ENCODE results near the gene TICAM1. TPM values are rescaled to one million over a fixed set of nuclear protein-coding genes. Genes with fewer than 3 reads are reported as not detected.

TICAM1 gene
- total and polyA plus RNA-seq, 2 of the 8 experiments (the other 6 are each of a cell fraction or from before 2014, with no cell fraction given), result 0.41 to 0.65 TPM

GRCh38 chr19:4768934-4769777, 62.4 kb downstream of the TICAM1 start:
- Histone ChIP-seq H3K27ac (ENCODE audit: low read depth, low read length) (no peak overlapping the region), H4K20me1 (replicated peaks in 1 of 2; ENCODE audit: control insufficient read depth in 1 of 2, insufficient read depth in 2 of 2, low read length in 2 of 2) (peaks cover 3 to 4% of the 10 kb centered on the region in 2 experiments)
- TF ChIP-seq EGR1 (IDR thresholded peaks at IDR 0.05; ENCODE audit: borderline replicate concordance, low read depth, low read length), result no peak
- TF ChIP-seq JUND (IDR thresholded peaks at IDR 0.05; ENCODE audit: low read length), result peak; percentile 56; the same call in 1 of the 2 replicates
- peak; percentile 55; the same call in 1 of the 2 replicates for TF ChIP-seq YY1 (IDR thresholded peaks at IDR 0.05; ENCODE audit: low read depth, low read length)
- peak; percentile 99 for TF ChIP-seq TAF7 (optimal IDR thresholded peaks at IDR 0.05; ENCODE audit: borderline replicate concordance, low read depth, low read length)
- peak; percentile 73; the same call in 1 of the 2 replicates for TF ChIP-seq POLR2AphosphoS5 (IDR thresholded peaks at IDR 0.05; ENCODE audit: low read depth, low read length)
- TF ChIP-seq RAD21 (IDR thresholded peaks at IDR 0.05 in 1 of 2, conservative IDR thresholded peaks at IDR 0.05 in 1 of 2; ENCODE audit: low read depth in 2 of 2, low read length in 2 of 2), result 0 out of 4 replicates have a peak, but pooled peaks of 1 of the 2 experiments have one; percentile 6
- TF ChIP-seq, protein P1, sequence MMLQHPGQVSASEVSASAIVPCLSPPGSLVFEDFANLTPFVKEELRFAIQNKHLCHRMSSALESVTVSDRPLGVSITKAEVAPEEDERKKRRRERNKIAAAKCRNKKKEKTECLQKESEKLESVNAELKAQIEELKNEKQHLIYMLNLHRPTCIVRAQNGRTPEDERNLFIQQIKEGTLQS (IDR thresholded peaks at IDR 0.05; ENCODE audit: insufficient read depth, low read depth, low read length), result no peak
- no peak for TF ChIP-seq SIRT6 (IDR thresholded peaks at IDR 0.05; ENCODE audit: low read length)
- no peak; the same call in 1 of the 2 replicates for TF ChIP-seq KDM1A (IDR thresholded peaks at IDR 0.05; ENCODE audit: borderline replicate concordance, low read length)
- TF ChIP-seq CREB1 (IDR thresholded peaks at IDR 0.05), result peak; percentile 61; the same call in 1 of the 2 replicates
- peak; percentile 35; the same call in 1 of the 2 replicates for TF ChIP-seq CEBPB (IDR thresholded peaks at IDR 0.05; ENCODE audit: low read depth, low read length)

More at GRCh38 chr19:4768934-4769777, 62.4 kb downstream of the TICAM1 start:
- H2BK12ac ChIP-seq (ENCODE audit: low read depth, low read length), result no peak overlapping the region
- H4K5ac ChIP-seq (ENCODE audit: insufficient read length, low read depth, low read length), result no peak overlapping the region
- H3K4me1 ChIP-seq (replicated peaks in 1 of 4; ENCODE audit: control insufficient read depth in 3 of 4, insufficient read depth in 4 of 4, low read length in 3 of 4), result peaks cover 0 to 3% (median 0%) of the 10 kb centered on the region in 4 experiments; a peak in 1 of 7 replicates
- POLR2A ChIA-PET (ENCODE audit: partially characterized antibody), result interaction anchor here (0.6 to 2.6 kb wide), 18 partner anchors 9 to 296 kb away, joined by 3 to 22 read pairs (median 4); partner anchors contain the start of gene FEM1A
- no peaks in the 10 kb centered on the region for H3K79me2 ChIP-seq (ENCODE audit: control insufficient read depth in 1 of 2, insufficient read depth in 2 of 2, low read length in 2 of 2)
- H3K27me3 ChIP-seq (replicated peaks in 1 of 4; ENCODE audit: control insufficient read depth in 3 of 4, extremely low read depth in 1 of 4, insufficient read depth in 3 of 4, low read length in 3 of 4), result 0 out of 7 replicates have a peak, but pooled peaks cover 0 to 2% (median 0%) of the 10 kb centered on the region in 4 experiments
- H2AFZ ChIP-seq (ENCODE audit: low read length), result no peak overlapping the region
- H3K36me3 ChIP-seq (ENCODE audit: control insufficient read depth in 2 of 4, insufficient read depth in 4 of 4, low read length in 3 of 4), result no peaks in the 10 kb centered on the region
- 18% methylated on average over 35 of the region's 37 CpGs; no CpG with 5 or more reads in 1 of the 2 experiments for WGBS, 2 experiments (ENCODE audit: extremely low coverage in 1 of 2, insufficient coverage in 1 of 2, insufficient read length in 1 of 2, insufficient replicate concordance in 2 of 2, low coverage in 1 of 2, low lambda C conversion rate in 2 of 2, missing lambda C conversion rate in 1 of 2)
- no peak overlapping the region for H2BK5ac ChIP-seq (ENCODE audit: low read depth, low read length)
- H2BK20ac ChIP-seq (ENCODE audit: low read length), result no peak overlapping the region
- no peak overlapping the region for H3K18ac ChIP-seq (ENCODE audit: extremely low read depth, low read length)
- no peaks in the 10 kb centered on the region for H3K23me2 ChIP-seq (ENCODE audit: low read depth, low read length)
- H4K8ac ChIP-seq (ENCODE audit: extremely low read depth, insufficient read depth, low read length), result no peak overlapping the region
- peak; percentile 78 for FAIRE-seq
- H4K91ac ChIP-seq (replicated peaks; ENCODE audit: insufficient read length, low read length), result no peak overlapping the region
- no peak overlapping the region for H3K14ac ChIP-seq (ENCODE audit: insufficient read length)
- H3K9me3 ChIP-seq (ENCODE audit: insufficient read depth in 2 of 2, low read depth in 1 of 2, low read length in 1 of 2), result peaks cover 0 to 2% of the 10 kb centered on the region in 2 experiments; a peak in 1 of 4 replicates
- no peak overlapping the region for H3K56ac ChIP-seq (replicated peaks; ENCODE audit: insufficient read length, low read depth, low read length)
- no peaks in the 10 kb centered on the region for H3K79me1 ChIP-seq (ENCODE audit: low read depth, low read length)
- H3K4ac ChIP-seq (replicated peaks; ENCODE audit: insufficient read length, low read depth, low read length), result no peak overlapping the region
- no peak overlapping the region for H2AK5ac ChIP-seq (ENCODE audit: low read depth, low read length)
- H3K9ac ChIP-seq (replicated peaks in 1 of 4; ENCODE audit: extremely low read depth in 1 of 4, low read depth in 3 of 4, low read length in 3 of 4), result no peak overlapping the region
- peak overlapping the region; percentile 12 to 43; a peak in 3 of 4 replicates for H3K4me2 ChIP-seq (ENCODE audit: insufficient read depth in 1 of 2, low read depth in 2 of 2, low read length in 2 of 2)
- CTCF ChIA-PET (ENCODE audit: partially characterized antibody), result interaction anchor here (0.6 to 3.8 kb wide), 6 partner anchors 10 to 144 kb away, joined by 3 to 15 read pairs (median 3); no protein-coding TSS in a partner anchor
- no peak overlapping the region for H2BK120ac ChIP-seq (replicated peaks; ENCODE audit: low read depth, low read length)
- peak overlapping the region in 2 of 4 experiments; percentile 14 to 17; a peak in 2 of 8 replicates for H3K4me3 ChIP-seq (ENCODE audit: extremely low read depth in 1 of 4, insufficient read depth in 2 of 4, low read depth in 3 of 4, low read length in 4 of 4)
- DNase-seq (ENCODE audit: low read depth in 1 of 2, low spot score in 2 of 2), result peak; percentile 57 to 99
- no peak overlapping the region for H3K23ac ChIP-seq (ENCODE audit: insufficient read length)
- H2BK15ac ChIP-seq (ENCODE audit: low read length), result no peak overlapping the region

Measured in H1 (cell line).